Activated B cell treated with CpG ODN at 0.5 μM for 24 hours (primary cell): Measurements from ENCODE around the gene EPS8L1. TPM values are rescaled to one million over a fixed set of nuclear protein-coding genes. Genes with fewer than 3 reads are reported as not detected.

ENCODE experiments used
- ATAC-seq: fragments of 200-7000 bp; cut with Tn5 transposase; one replicate; pipeline ENCODE4 v1.10.0; 2021; ENCODE audit warnings: low read depth, mild to moderate bottlenecking, moderate library complexity
- CTCF ChIA-PET: fragments of 350-600 bp; sonication (Branson Sonifier 250); formaldehyde crosslinking; loops from one replicate; lab custom pipeline; 2021; ENCODE audit warnings: antibody characterized with exemption; lab: Charles Lee
- POLR2A ChIA-PET: fragments of 350-600 bp; sonication (Branson Sonifier 250); formaldehyde crosslinking; loops from one replicate; lab custom pipeline; 2021; ENCODE audit warnings: antibody characterized with exemption; lab: Charles Lee
- DNase-seq: peaks from one replicate; pipeline ENCODE4 v3.0.0; 2022
- H3K27ac Mint-ChIP-seq: one replicate; pipeline ENCODE4 v1.8.0; 2020; ENCODE audit warnings: mixed read lengths
- H3K27me3 Mint-ChIP-seq: one replicate; pipeline ENCODE4 v1.8.0; 2021; ENCODE audit warnings: mixed read lengths
- H3K36me3 Mint-ChIP-seq: one replicate; pipeline ENCODE4 v1.8.0; 2021; ENCODE audit warnings: low read depth, mixed read lengths
- H3K4me1 Mint-ChIP-seq: one replicate; pipeline ENCODE4 v1.8.0; 2021; ENCODE audit warnings: mixed read lengths
- H3K4me3 Mint-ChIP-seq: one replicate; pipeline ENCODE4 v1.8.0; 2020; ENCODE audit warnings: mild to moderate bottlenecking, mixed read lengths
- H3K9me3 Mint-ChIP-seq: one replicate; pipeline ENCODE4 v1.8.0; 2020; ENCODE audit warnings: mixed read lengths
- intact Hi-C: fragments of 100-400 bp; cut with micrococcal nuclease; formaldehyde crosslinking; loops from one replicate; pipeline ENCODE4 v1.15.1; 2024
- total RNA-seq: library from RNA; stranded (reverse); gene quantifications from 2 replicates; pipeline ENCODE4 v1.2.3, GENCODE V29; 2022
- TF ChIP-seq, protein P1 (sequence below): fragments of 200-600 bp; IDR thresholded peaks from one replicate; pipeline ENCODE4 v1.8.0; 2022; ENCODE audit warnings: antibody characterized with exemption, mild to moderate bottlenecking

Gene EPS8L1
- total RNA-seq, 1 donor from 2014 or later = 0.38 TPM

DNA sequence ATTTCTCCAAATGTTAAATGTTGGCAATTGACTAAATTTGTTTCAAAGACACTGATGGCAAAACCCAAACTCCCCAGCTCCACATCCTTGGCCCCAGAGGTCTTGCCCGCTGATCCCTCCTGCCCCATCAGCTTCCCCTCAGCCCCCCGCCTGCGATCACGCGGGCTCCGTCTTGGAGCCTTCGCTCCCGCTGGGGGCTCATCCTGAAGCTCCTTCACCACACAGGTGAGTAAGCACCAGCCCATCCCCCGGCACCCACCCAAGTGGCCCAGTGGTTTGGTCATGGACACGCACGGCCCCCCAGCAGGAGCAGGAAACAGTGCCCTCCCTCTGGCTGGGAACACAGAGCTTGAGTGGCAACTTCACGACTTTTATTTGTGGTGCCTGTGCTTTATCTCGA, 14.9 kb downstream of the EPS8L1 start:
- intact Hi-C loops = no loop called here
- Mint-ChIP-seq H3K4me1 (peaks cover 24% of the 10 kb centered on the region), H3K9me3 (no peaks in the 10 kb centered on the region), H3K27ac (no peak overlapping the region), H3K27me3 (peaks cover 28% of the 10 kb centered on the region), H3K4me3 (no peak overlapping the region), H3K36me3 (peaks cover 19% of the 10 kb centered on the region)
- TF ChIP-seq, protein P1, sequence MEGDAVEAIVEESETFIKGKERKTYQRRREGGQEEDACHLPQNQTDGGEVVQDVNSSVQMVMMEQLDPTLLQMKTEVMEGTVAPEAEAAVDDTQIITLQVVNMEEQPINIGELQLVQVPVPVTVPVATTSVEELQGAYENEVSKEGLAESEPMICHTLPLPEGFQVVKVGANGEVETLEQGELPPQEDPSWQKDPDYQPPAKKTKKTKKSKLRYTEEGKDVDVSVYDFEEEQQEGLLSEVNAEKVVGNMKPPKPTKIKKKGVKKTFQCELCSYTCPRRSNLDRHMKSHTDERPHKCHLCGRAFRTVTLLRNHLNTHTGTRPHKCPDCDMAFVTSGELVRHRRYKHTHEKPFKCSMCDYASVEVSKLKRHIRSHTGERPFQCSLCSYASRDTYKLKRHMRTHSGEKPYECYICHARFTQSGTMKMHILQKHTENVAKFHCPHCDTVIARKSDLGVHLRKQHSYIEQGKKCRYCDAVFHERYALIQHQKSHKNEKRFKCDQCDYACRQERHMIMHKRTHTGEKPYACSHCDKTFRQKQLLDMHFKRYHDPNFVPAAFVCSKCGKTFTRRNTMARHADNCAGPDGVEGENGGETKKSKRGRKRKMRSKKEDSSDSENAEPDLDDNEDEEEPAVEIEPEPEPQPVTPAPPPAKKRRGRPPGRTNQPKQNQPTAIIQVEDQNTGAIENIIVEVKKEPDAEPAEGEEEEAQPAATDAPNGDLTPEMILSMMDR = no peak
- DNase-seq (no peak), ATAC-seq (no peak)
- POLR2A ChIA-PET = interaction anchor here (0.6 kb wide), 1 partner anchor 21 kb away, joined by 8 read pairs; no protein-coding TSS in a partner anchor
- CTCF ChIA-PET = no interaction called here

DNA sequence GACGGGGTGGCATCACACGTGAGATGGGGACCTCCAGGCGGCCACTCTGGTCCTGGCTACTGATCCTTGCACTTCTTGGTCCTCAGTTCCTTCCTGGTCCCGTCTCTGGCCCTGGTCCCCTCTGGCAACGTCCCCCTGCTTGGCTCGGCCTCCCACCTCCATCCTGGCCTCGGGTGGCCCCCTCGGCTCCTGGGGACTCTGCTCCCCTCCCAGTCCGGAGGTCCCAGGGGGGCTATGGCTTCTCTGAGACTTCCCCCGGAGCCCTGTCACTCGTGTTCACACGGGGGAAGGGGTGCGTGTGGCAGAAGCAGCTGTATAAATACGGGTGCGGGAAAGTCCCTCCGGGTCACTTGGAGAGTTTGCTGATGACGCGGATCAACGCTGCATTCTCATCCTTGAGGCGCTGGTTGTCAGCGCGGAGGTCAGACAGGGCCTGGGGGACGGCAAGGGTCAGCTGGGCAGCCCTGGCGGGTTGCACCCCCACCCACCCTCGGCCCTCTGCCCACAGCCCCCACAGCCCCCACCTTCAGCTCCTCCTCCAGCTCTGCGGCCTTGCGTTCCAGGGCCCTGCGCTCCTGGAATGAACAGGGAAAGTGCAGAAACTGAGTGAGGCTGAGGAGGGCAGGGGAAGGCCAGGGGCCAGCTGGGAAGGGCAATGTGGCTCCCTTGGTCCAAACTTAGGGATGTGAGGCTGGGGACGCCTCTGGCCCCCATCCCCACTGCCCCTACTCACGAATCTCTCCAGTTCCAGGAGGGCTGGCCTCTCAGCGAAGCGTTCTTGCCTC, 15.6 kb downstream of the EPS8L1 start:
- ATAC-seq (no peak), DNase-seq (no peak)
- TF ChIP-seq, protein P1 = no peak
- H3K36me3 Mint-ChIP-seq = peaks cover 20% of the 10 kb centered on the region
- H3K27ac Mint-ChIP-seq = no peak overlapping the region
- peaks cover 24% of the 10 kb centered on the region for H3K4me1 Mint-ChIP-seq
- POLR2A ChIA-PET = interaction anchor here (0.6 kb wide), 1 partner anchor 22 kb away, joined by 8 read pairs; no protein-coding TSS in a partner anchor
- H3K4me3 Mint-ChIP-seq = no peak overlapping the region
- H3K27me3 Mint-ChIP-seq = peaks cover 25% of the 10 kb centered on the region
- intact Hi-C loops = no loop called here
- H3K9me3 Mint-ChIP-seq = no peaks in the 10 kb centered on the region
- CTCF ChIA-PET = no interaction called here

DNA sequence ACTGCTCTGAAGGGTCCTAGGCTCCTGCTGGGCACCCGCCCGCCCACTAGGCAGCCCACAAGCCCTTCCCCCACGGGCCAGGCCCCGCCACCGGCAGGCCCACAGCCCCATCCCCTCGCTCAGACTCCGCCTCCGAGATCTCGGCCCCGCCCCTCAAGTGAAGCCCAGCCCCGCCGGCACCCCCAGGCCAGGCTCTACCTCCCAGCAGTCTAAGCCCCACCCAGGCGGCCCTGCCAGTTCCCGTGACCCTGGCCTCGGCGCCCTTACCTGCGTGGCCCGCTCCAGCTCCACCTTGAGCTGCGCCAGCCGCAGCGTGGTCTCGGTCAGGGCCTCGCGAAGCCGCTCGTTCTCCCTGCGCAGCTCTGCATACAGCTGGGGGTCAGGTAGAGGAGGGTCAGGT, 16.3 kb downstream of the EPS8L1 start:
- H3K27me3 Mint-ChIP-seq = peaks cover 25% of the 10 kb centered on the region
- CTCF ChIA-PET = no interaction called here
- POLR2A ChIA-PET = no interaction called here
- peaks cover 20% of the 10 kb centered on the region for H3K36me3 Mint-ChIP-seq
- H3K4me1 Mint-ChIP-seq = peaks cover 22% of the 10 kb centered on the region
- H3K27ac Mint-ChIP-seq = no peak overlapping the region
- no peak for ATAC-seq
- no peaks in the 10 kb centered on the region for H3K9me3 Mint-ChIP-seq
- intact Hi-C loops = no loop called here
- H3K4me3 Mint-ChIP-seq = no peak overlapping the region
- no peak for DNase-seq
- TF ChIP-seq, protein P1 = no peak

DNA sequence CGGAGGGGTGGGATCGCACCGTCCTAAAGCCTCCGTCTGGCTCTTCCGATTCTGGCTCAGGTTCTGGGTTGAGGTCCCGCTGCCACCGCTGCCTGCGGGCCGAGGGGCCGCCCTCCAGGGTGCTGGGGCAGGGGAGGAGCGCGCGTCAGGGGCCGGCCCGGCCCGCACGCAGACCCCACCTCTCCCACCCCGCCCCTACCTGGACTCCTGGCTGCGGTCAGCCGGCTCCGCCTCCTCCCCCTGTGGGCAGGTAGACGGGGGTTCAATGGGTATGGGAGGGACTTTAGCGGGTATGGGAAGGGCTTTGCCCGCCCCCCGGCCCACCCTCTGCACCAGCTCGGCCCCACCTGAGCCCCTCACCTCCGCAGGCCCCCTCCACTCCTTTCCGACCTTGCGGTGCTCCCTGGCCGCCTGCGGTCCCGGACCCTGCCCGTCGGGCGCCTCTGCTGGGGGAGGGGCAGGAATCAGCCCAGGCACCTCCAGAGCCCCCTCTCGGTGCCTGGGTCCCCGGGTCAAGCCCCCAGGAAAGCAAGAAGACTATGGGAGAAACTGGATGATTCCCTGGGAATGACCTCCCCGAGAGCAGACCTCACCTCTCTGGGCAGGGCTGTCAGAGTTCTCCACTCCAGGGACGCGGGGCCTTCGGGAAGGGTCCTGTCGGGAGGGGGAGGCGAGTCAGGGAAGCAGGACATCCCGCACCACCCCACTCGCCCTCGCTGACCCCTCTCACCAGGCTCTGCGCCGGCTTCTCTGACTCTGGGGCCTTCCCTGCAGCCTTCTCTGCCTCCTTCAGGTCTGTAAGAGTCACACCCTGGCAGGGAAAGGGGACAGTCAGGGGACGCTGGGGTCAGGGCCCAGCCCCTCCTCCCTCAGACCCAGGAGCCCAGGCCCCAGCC, 17.0 kb downstream of the EPS8L1 start:
- H3K27ac Mint-ChIP-seq = no peak overlapping the region
- peaks cover 14% of the 10 kb centered on the region for H3K4me1 Mint-ChIP-seq
- H3K9me3 Mint-ChIP-seq = no peaks in the 10 kb centered on the region
- ATAC-seq (no peak), DNase-seq (no peak)
- peaks cover 20% of the 10 kb centered on the region for H3K27me3 Mint-ChIP-seq
- H3K36me3 Mint-ChIP-seq = peaks cover 20% of the 10 kb centered on the region
- ChIA-PET POLR2A (interaction anchor here (0.6 kb wide), 1 partner anchor 51 kb away, joined by 4 read pairs; no protein-coding TSS in a partner anchor), CTCF (no interaction called here)
- TF ChIP-seq, protein P1 = no peak
- intact Hi-C loops = no loop called here
- no peak overlapping the region for H3K4me3 Mint-ChIP-seq
